ENCODE results near the gene ULK4.

The ULK4 gene

GRCh38 chr3:41258239-41258800, 703.6 kb downstream of the ULK4 start:
- no peak for DNase-seq (ENCODE audit: low spot score)

GRCh38 chr3:41251593-41251992, 710.3 kb downstream of the ULK4 start:
- DNase-seq (ENCODE audit: low spot score): no peak

- DNase-seq (ENCODE audit: low spot score): no peak
Measured at GRCh38 chr3:41250825-41251224, 711.1 kb downstream of the ULK4 start.

- DNase-seq (ENCODE audit: low spot score): no peak
Measured at GRCh38 chr3:41249318-41249717, 712.6 kb downstream of the ULK4 start.

- no peak for DNase-seq (ENCODE audit: low spot score)
Measured at GRCh38 chr3:41248525-41248924, 713.4 kb downstream of the ULK4 start.

GRCh38 chr3:41247055-41248004, 714.6 kb downstream of the ULK4 start:
- DNase-seq (ENCODE audit: low spot score): no peak

- no peak for DNase-seq (ENCODE audit: low spot score)
Measured at GRCh38 chr3:41244620-41245336, 717.1 kb downstream of the ULK4 start.

GRCh38 chr3:41243183-41243582, 718.7 kb downstream of the ULK4 start:
- no peak for DNase-seq (ENCODE audit: low spot score)

GRCh38 chr3:41241800-41242571, 719.9 kb downstream of the ULK4 start:
- no peak for DNase-seq (ENCODE audit: low spot score)

- no peak for DNase-seq (ENCODE audit: low spot score)
Measured at GRCh38 chr3:41241161-41241560, 720.7 kb downstream of the ULK4 start.

GRCh38 chr3:41239587-41239986, 722.3 kb downstream of the ULK4 start:
- no peak for DNase-seq (ENCODE audit: low spot score)

- DNase-seq (ENCODE audit: low spot score): no peak
Measured at GRCh38 chr3:41237907-41238306, 724.0 kb downstream of the ULK4 start.

- DNase-seq (ENCODE audit: low spot score): no peak
Measured at GRCh38 chr3:41236228-41236627, 725.7 kb downstream of the ULK4 start.

GRCh38 chr3:41234823-41235721, 726.8 kb downstream of the ULK4 start:
- DNase-seq (ENCODE audit: low spot score): no peak

- DNase-seq (ENCODE audit: low spot score): no peak
Measured at GRCh38 chr3:41224120-41224806, 737.6 kb downstream of the ULK4 start.

- no peak for DNase-seq (ENCODE audit: low spot score)
Measured at GRCh38 chr3:41223691-41224090, 738.2 kb downstream of the ULK4 start.

- no peak for DNase-seq (ENCODE audit: low spot score)
Measured at GRCh38 chr3:41223078-41223477, 738.8 kb downstream of the ULK4 start.

GRCh38 chr3:41222501-41222900, 739.4 kb downstream of the ULK4 start:
- DNase-seq (ENCODE audit: low spot score): no peak

GRCh38 chr3:41222012-41222411, 739.9 kb downstream of the ULK4 start:
- no peak for DNase-seq (ENCODE audit: low spot score)

GRCh38 chr3:41220906-41221677, 740.8 kb downstream of the ULK4 start:
- no peak for DNase-seq (ENCODE audit: low spot score)
